Testis (tissue), 3 donors: ENCODE measurements around the gene HOXD1. TPM values are rescaled to one million over a fixed set of nuclear protein-coding genes. Genes with fewer than 3 reads are reported as not detected.
A peak's percentile ranks its signal among the peaks of the same experiment; 100 is the strongest.

Experiments used
- DNase-seq: peaks from one replicate; pipeline ENCODE4 v3.0.0-alpha.2; 2019
- H3K27ac ChIP-seq, 2 donors: fragments of 200-600 bp; sonication (generic); one replicate each; pipeline ENCODE4 v1.5.1; 2019
- H3K27me3 ChIP-seq: fragments of 200-600 bp; sonication (generic); one replicate; pipeline ENCODE4 v1.5.1; 2019
- H3K36me3 ChIP-seq: fragments of 200-600 bp; sonication (generic); one replicate; pipeline ENCODE4 v1.5.1; 2017; ENCODE audit warnings: low read depth; ENCODE audit errors: missing control alignments
- H3K4me1 ChIP-seq: fragments of 200-600 bp; sonication (generic); one replicate; pipeline ENCODE4 v1.5.1; 2019
- H3K4me3 ChIP-seq, 2 donors: fragments of 200-600 bp; sonication (generic); one replicate each; pipeline ENCODE4 v1.5.1; 2017 to 2019
- H3K9me3 ChIP-seq: fragments of 200-600 bp; sonication (generic); one replicate; pipeline ENCODE4 v1.5.1; 2017
- CTCF ChIP-seq, 3 experiments: fragments of 450-650 bp in 2 of 3; fragments of 200-600 bp in 1 of 3; sonication (generic) in 1 of 3; IDR thresholded peaks; one replicate each; pipeline ENCODE4 v1.5.1; 2016 to 2019; ENCODE audit warnings: antibody characterized with exemption in 3 of 3, mild to moderate bottlenecking in 2 of 3, moderate library complexity in 1 of 3
- POLR2A ChIP-seq: fragments of 450-650 bp; IDR thresholded peaks from one replicate; pipeline ENCODE4 v1.6.1; 2017; ENCODE audit warnings: antibody characterized with exemption, mild to moderate bottlenecking, moderate library complexity
- WGBS, 2 donors: methylation state at CpG; one replicate each; pipeline ENCODE4 v1.1.5; 2018; 5-methylcytosine and 5-hydroxymethylcytosine counted together
- intact Hi-C: fragments of 100-400 bp; cut with DNase I; formaldehyde crosslinking; loops from one replicate; pipeline ENCODE4 v1.15.1; 2023; ENCODE audit warnings: low total_unique reads
- polyA plus RNA-seq: library from polyadenylated mRNA; stranded (reverse); fragments of 350-450 nt; fragmentation: Illumina TruSeq; extraction: RNeasy Lipid Tissue Mini Kit (QIAGEN cat#74804); gene quantifications from one replicate; pipeline ENCODE4 v1.2.3, GENCODE V29; 2014; ENCODE audit warnings: low read depth, low replicate concordance; ENCODE audit not compliant: insufficient read depth
- total RNA-seq, 2 donors: library from RNA; depleted of rRNA; stranded (reverse); fragments of >200 nt; gene quantifications; one replicate each; pipeline ENCODE4 v1.2.3, GENCODE V29; 2016

The HOXD1 gene
- total and polyA plus RNA-seq, 3 donors from 2014 or later, result 1.8 to 7.6 (median 5.5) TPM

- 33 to 57% methylated on average over 1 to 44 of the region's 44 CpGs for WGBS, 2 donors
- TF ChIP-seq POLR2A (no peak), CTCF (IDR thresholded peaks at IDR 0.05) (no peak)
- Histone ChIP-seq H3K36me3 (no peaks in the 10 kb centered on the region), H3K9me3 (no peaks in the 10 kb centered on the region), H3K4me1 (peaks cover 3% of the 10 kb centered on the region), H3K4me3 (peak overlapping the region; percentile 31 to 56), H3K27me3 (no peaks in the 10 kb centered on the region), H3K27ac (peak overlapping the region; percentile 38 to 44)
- no peak for DNase-seq
- intact Hi-C loops, result no loop called here
Observed at GRCh38 chr2:176159663-176160250, 28.7 kb upstream of the HOXD1 start.

- no peaks in the 10 kb centered on the region for H3K9me3 ChIP-seq
- H3K27me3 ChIP-seq, result no peaks in the 10 kb centered on the region
- WGBS, 2 donors, result 42 to 63% methylated on average over 22 to 50 of the region's 50 CpGs
- intact Hi-C loops, result no loop called here
- DNase-seq, result no peak
- H3K27ac ChIP-seq, result peak overlapping the region; percentile 38 to 44
- no peaks in the 10 kb centered on the region for H3K36me3 ChIP-seq
- H3K4me3 ChIP-seq, result peak overlapping the region; percentile 31 to 56
- TF ChIP-seq CTCF (IDR thresholded peaks at IDR 0.05) (no peak), POLR2A (no peak)
- peaks cover 3% of the 10 kb centered on the region for H3K4me1 ChIP-seq
Observed at GRCh38 chr2:176160251-176160985, 28.1 kb upstream of the HOXD1 start.

- Histone ChIP-seq H3K27ac (no peak overlapping the region), H3K4me3 (peak overlapping the region in 1 of 2 donors; percentile 56), H3K9me3 (no peaks in the 10 kb centered on the region)
Observed at GRCh38 chr2:176160986-176161824, 27.3 kb upstream of the HOXD1 start.

More at GRCh38 chr2:176160986-176161824, 27.3 kb upstream of the HOXD1 start:
- TF ChIP-seq CTCF (IDR thresholded peaks at IDR 0.05), result no peak
- no peak for TF ChIP-seq POLR2A
- WGBS, 2 donors, result 43 to 64% methylated on average over 22 of the region's 22 CpGs
- H3K4me1 ChIP-seq, result peaks cover 3% of the 10 kb centered on the region
- no peaks in the 10 kb centered on the region for H3K36me3 ChIP-seq
- no peak for DNase-seq
- intact Hi-C loops, result no loop called here
- no peaks in the 10 kb centered on the region for H3K27me3 ChIP-seq
